SK-N-SH (cell line): ENCODE results near the gene TPRG1. TPM values are rescaled to one million over a fixed set of nuclear protein-coding genes. Genes with fewer than 3 reads are reported as not detected.

Experiments used
- CTCF ChIA-PET: fragments of 300-600, 350-600 bp; formaldehyde crosslinking; extraction: SDS; loops from one replicate; lab custom pipeline; 2021; lab: Yijun Ruan, JAX
- POLR2A ChIA-PET: fragments of 350-600 bp; sonication (Branson Sonifier 250); formaldehyde crosslinking; extraction: SDS; loops from one replicate; lab custom pipeline; 2020; ENCODE audit warnings: antibody characterized with exemption, inconsistent platforms; lab: Yijun Ruan, JAX
- DNase-seq: peaks from one replicate; pipeline ENCODE4 v3.0.0; 2012
- H2AFZ ChIP-seq: fragments of 200-600 bp; sonication (generic); 2 replicates; pipeline ENCODE4 v1.8.1; 2016; ENCODE audit warnings: antibody characterized with exemption, mild to moderate bottlenecking, low read depth
- H3F3A ChIP-seq: fragments of 200-600 bp; sonication (generic); replicated peaks from 2 replicates; pipeline ENCODE3; 2016; ENCODE audit warnings: antibody characterized with exemption, mild to moderate bottlenecking; ENCODE audit not compliant: insufficient read depth
- H3K27ac ChIP-seq, 2 experiments: fragments of 200-500 bp in 1 of 2; fragments of 200-600 bp in 1 of 2; sonication (Bioruptor generic) in 1 of 2; sonication (generic), shearing (Covaris generic) in 1 of 2; 2 replicates each; pipeline versions ENCODE4 v1.5.1 to v1.6.1; 2014 to 2016; ENCODE audit warnings: low read depth in 2 of 2, inconsistent platforms in 1 of 2, low read length in 1 of 2, mild to moderate bottlenecking in 1 of 2, mixed read lengths in 1 of 2
- H3K27me3 ChIP-seq: fragments of 200-600 bp; sonication (generic), shearing (Covaris generic); 2 replicates; pipeline ENCODE4 v1.6.1; 2016; ENCODE audit warnings: mixed run types; ENCODE audit not compliant: insufficient read depth
- H3K36me3 ChIP-seq, 2 experiments: fragments of 200-500 bp in 1 of 2; fragments of 200-600 bp in 1 of 2; sonication (Bioruptor generic) in 1 of 2; sonication (generic) in 1 of 2; replicated peaks in 1 of 2; 2 replicates each; pipeline versions ENCODE3 to v1.5.1; 2014 to 2016; ENCODE audit warnings: low read length in 1 of 2, mild to moderate bottlenecking in 1 of 2; ENCODE audit not compliant: insufficient read depth in 2 of 2, control insufficient read depth in 1 of 2
- H3K4me1 ChIP-seq, 2 experiments: fragments of 200-500 bp in 1 of 2; fragments of 200-600 bp in 1 of 2; sonication (Bioruptor generic) in 1 of 2; sonication (generic), shearing (Covaris generic) in 1 of 2; 2 replicates each; pipeline versions ENCODE4 v1.5.1 to v1.6.1; 2014 to 2016; ENCODE audit warnings: low read depth in 1 of 2, low read length in 1 of 2, mixed run types in 1 of 2; ENCODE audit not compliant: insufficient read depth in 2 of 2, control insufficient read depth in 1 of 2
- H3K4me2 ChIP-seq: fragments of 200-600 bp; sonication (generic), shearing (Covaris generic); 2 replicates; pipeline ENCODE4 v1.6.1; 2017; ENCODE audit warnings: mixed run types
- H3K4me3 ChIP-seq, 2 experiments: fragments of 200-500 bp in 1 of 2; fragments of 200-600 bp in 1 of 2; sonication (Bioruptor generic) in 1 of 2; sonication (generic), shearing (Covaris generic) in 1 of 2; 2 replicates each; pipeline versions ENCODE4 v1.5.1 to v1.8.1; 2014 to 2016; ENCODE audit warnings: low read depth in 2 of 2, inconsistent platforms in 1 of 2, low read length in 1 of 2, mild to moderate bottlenecking in 1 of 2, mixed read lengths in 1 of 2, moderate library complexity in 1 of 2
- H3K79me2 ChIP-seq: fragments of 200-600 bp; sonication (generic); 2 replicates; pipeline ENCODE4 v1.8.1; 2017; ENCODE audit warnings: mild to moderate bottlenecking; ENCODE audit not compliant: insufficient read depth
- H3K9ac ChIP-seq: fragments of 200-600 bp; sonication (generic); 2 replicates; pipeline ENCODE4 v1.6.1; 2017; ENCODE audit warnings: mixed run types
- H3K9me2 ChIP-seq: fragments of 200-600 bp; sonication (generic); 2 replicates; pipeline ENCODE4 v1.6.1; 2017; ENCODE audit warnings: mixed run types
- H3K9me3 ChIP-seq: fragments of 200-600 bp; sonication (generic); 2 replicates; pipeline ENCODE4 v1.6.1; 2017; ENCODE audit warnings: mixed run types, mild to moderate bottlenecking, moderate library complexity
- H4K20me1 ChIP-seq: fragments of 200-600 bp; sonication (generic); 2 replicates; pipeline ENCODE4 v1.6.1; 2017; ENCODE audit warnings: mild to moderate bottlenecking, mixed run types; ENCODE audit not compliant: insufficient read depth
- CTCF ChIP-seq: fragments of 200-600 bp; sonication (generic); IDR thresholded peaks from 2 replicates; pipeline ENCODE4 v1.6.1; 2017; ENCODE audit warnings: antibody characterized with exemption, mild to moderate bottlenecking, moderate library complexity
- EP300 ChIP-seq, 2 experiments: IDR thresholded peaks; 2 replicates each; pipeline versions ENCODE4 v1.4.0 to v1.6.1; 2012; ENCODE audit warnings: borderline replicate concordance in 1 of 2, low read depth in 1 of 2, low read length in 1 of 2
- EZH2phosphoT487 ChIP-seq: fragments of 200-600 bp; sonication (generic); IDR thresholded peaks from 2 replicates; pipeline ENCODE4 v1.6.1; 2017; ENCODE audit warnings: low read depth, mixed run types, mild to moderate bottlenecking, antibody characterized with exemption, moderate library complexity, borderline replicate concordance
- FOXJ3 ChIP-seq: sonication (generic); formaldehyde crosslinking; IDR thresholded peaks from 2 replicates; pipeline ENCODE4 v1.5.1; 2020; ENCODE audit warnings: mild to moderate bottlenecking, missing genetic modification reagents
- FOXM1 ChIP-seq: IDR thresholded peaks from 2 replicates; pipeline ENCODE4 v1.4.0; 2012; ENCODE audit warnings: low read depth, mild to moderate bottlenecking
- GABPA ChIP-seq: IDR thresholded peaks from 2 replicates; pipeline ENCODE4 v1.4.0; 2012; ENCODE audit warnings: low read depth, mild to moderate bottlenecking
- JUND ChIP-seq: IDR thresholded peaks from 2 replicates; pipeline ENCODE4 v1.4.0; 2012
- NFIC ChIP-seq: IDR thresholded peaks from 2 replicates; pipeline ENCODE4 v1.4.0; 2012; ENCODE audit warnings: borderline replicate concordance
- REST ChIP-seq: IDR thresholded peaks from 2 replicates; pipeline ENCODE4 v1.6.1; 2012; ENCODE audit warnings: mild to moderate bottlenecking, low read depth, low read length, moderate library complexity
- SMC3 ChIP-seq: IDR thresholded peaks from 2 replicates; pipeline ENCODE4 v1.6.1; 2012; ENCODE audit warnings: low read depth, low read length, improper control_type of control experiment
- YY1 ChIP-seq: IDR thresholded peaks from 2 replicates; pipeline ENCODE4 v1.4.0; 2012; ENCODE audit warnings: low read depth, mild to moderate bottlenecking
- polyA plus RNA-seq, 3 experiments: library from polyadenylated mRNA; depleted of rRNA; stranded (reverse); fragments of >200 nt; gene quantifications; 2 replicates each; pipeline ENCODE4 v1.2.3, GENCODE V29; 2012
- TF ChIP-seq, protein P1 (sequence below): IDR thresholded peaks from 2 replicates; pipeline ENCODE4 v1.4.0; 2012; ENCODE audit warnings: low read depth, borderline replicate concordance
- TF ChIP-seq, protein P2 (sequence below): IDR thresholded peaks from 2 replicates; pipeline ENCODE4 v1.4.0; 2012; ENCODE audit warnings: low read depth, borderline replicate concordance
- TF ChIP-seq, protein P3 (sequence below): fragments of 150-350 bp; IDR thresholded peaks from 2 replicates; pipeline ENCODE4 v1.6.1; 2017; ENCODE audit warnings: antibody characterized with exemption, low read length, low read depth, borderline replicate concordance

Gene TPRG1
- polyA plus RNA-seq, 1 of the 3 experiments (the other 2 are of a cell fraction), result 0.64 TPM

DNA sequence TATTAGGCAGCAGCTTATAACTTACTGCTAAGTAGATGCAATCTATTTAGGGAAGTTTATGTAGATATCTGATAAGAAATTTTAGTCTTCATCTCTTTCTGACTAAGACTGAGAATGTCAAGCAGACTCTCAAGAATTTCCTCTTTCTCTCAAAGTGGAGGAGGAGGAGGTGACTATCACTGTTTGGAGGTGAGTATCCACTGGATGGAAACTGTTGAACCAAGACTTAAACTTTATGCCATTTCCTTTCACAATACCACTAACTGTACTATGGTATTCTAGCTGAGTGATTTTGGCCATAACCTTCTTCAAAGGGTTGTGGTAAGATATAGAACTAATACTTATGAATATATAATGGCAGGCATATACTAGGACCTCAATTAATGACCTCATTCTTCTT is 64.6 kb downstream of the TPRG1 start:
- ChIA-PET CTCF (interaction anchor here (1.1 to 10.0 kb wide), 2 partner anchors 1498 to 1521 kb away, joined by 4 to 131 read pairs; no protein-coding TSS in a partner anchor), POLR2A (no interaction called here)
- no peak overlapping the region for H3K4me3 ChIP-seq
- H2AFZ ChIP-seq, result no peak overlapping the region
- H3K27me3 ChIP-seq, result no peaks in the 10 kb centered on the region
- no peaks in the 10 kb centered on the region for H3F3A ChIP-seq
- no peaks in the 10 kb centered on the region for H3K79me2 ChIP-seq
- H3K36me3 ChIP-seq, result no peaks in the 10 kb centered on the region
- H3K9me2 ChIP-seq, result no peaks in the 10 kb centered on the region
- no peak overlapping the region for H3K27ac ChIP-seq
- DNase-seq, result no peak
- no peaks in the 10 kb centered on the region for H3K4me1 ChIP-seq
- TF ChIP-seq FOXJ3 (CRISPR knock-in tag) (no peak), JUND (no peak), EZH2phosphoT487 (no peak), SMC3 (no peak), YY1 (no peak), NFIC (no peak), CTCF (no peak), REST (no peak), FOXM1 (no peak), EP300 (IDR thresholded peaks at IDR 0.05; ENCODE audit: borderline replicate concordance in 1 of 2, low read depth in 1 of 2, low read length in 1 of 2) (no peak), GABPA (no peak)
- TF ChIP-seq, protein P1, sequence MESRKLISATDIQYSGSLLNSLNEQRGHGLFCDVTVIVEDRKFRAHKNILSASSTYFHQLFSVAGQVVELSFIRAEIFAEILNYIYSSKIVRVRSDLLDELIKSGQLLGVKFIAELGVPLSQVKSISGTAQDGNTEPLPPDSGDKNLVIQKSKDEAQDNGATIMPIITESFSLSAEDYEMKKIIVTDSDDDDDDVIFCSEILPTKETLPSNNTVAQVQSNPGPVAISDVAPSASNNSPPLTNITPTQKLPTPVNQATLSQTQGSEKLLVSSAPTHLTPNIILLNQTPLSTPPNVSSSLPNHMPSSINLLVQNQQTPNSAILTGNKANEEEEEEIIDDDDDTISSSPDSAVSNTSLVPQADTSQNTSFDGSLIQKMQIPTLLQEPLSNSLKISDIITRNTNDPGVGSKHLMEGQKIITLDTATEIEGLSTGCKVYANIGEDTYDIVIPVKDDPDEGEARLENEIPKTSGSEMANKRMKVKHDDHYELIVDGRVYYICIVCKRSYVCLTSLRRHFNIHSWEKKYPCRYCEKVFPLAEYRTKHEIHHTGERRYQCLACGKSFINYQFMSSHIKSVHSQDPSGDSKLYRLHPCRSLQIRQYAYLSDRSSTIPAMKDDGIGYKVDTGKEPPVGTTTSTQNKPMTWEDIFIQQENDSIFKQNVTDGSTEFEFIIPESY, result no peak
- TF ChIP-seq, protein P2, sequence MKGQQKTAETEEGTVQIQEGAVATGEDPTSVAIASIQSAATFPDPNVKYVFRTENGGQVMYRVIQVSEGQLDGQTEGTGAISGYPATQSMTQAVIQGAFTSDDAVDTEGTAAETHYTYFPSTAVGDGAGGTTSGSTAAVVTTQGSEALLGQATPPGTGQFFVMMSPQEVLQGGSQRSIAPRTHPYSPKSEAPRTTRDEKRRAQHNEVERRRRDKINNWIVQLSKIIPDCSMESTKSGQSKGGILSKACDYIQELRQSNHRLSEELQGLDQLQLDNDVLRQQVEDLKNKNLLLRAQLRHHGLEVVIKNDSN, result no peak
- TF ChIP-seq, protein P3, sequence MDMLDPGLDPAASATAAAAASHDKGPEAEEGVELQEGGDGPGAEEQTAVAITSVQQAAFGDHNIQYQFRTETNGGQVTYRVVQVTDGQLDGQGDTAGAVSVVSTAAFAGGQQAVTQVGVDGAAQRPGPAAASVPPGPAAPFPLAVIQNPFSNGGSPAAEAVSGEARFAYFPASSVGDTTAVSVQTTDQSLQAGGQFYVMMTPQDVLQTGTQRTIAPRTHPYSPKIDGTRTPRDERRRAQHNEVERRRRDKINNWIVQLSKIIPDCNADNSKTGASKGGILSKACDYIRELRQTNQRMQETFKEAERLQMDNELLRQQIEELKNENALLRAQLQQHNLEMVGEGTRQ, result no peak
- H3K9me3 ChIP-seq, result no peaks in the 10 kb centered on the region
- H3K9ac ChIP-seq, result no peak overlapping the region
- H3K4me2 ChIP-seq, result no peak overlapping the region
- no peaks in the 10 kb centered on the region for H4K20me1 ChIP-seq
